Thymus (tissue), 11 donors: ENCODE data around the gene INPP5A. TPM values are rescaled to one million over a fixed set of nuclear protein-coding genes. Genes with fewer than 3 reads are reported as not detected.
"Not testable (repeated sequence)": the region's sequence is repeated elsewhere in the genome, so short reads cannot be mapped to it uniquely, and the experiment has no call there.

Experiments used
- DNase-seq, 9 donors: peaks; one replicate each; pipeline ENCODE4 v3.0.0-alpha.2; 2013; ENCODE audit warnings: low spot score in 9 of 9, low read depth in 6 of 9, missing footprints in 1 of 9
- H3K27ac ChIP-seq, 2 donors: one replicate each; pipeline ENCODE4 v1.5.1; 2013; ENCODE audit warnings: control low read depth in 1 of 2, low read depth in 1 of 2, low read length in 1 of 2, mild to moderate bottlenecking in 1 of 2, moderate library complexity in 1 of 2
- H3K27me3 ChIP-seq, 2 donors: one replicate each; pipeline ENCODE4 v1.5.1; 2013; ENCODE audit warnings: low read length in 1 of 2; ENCODE audit not compliant: control insufficient read depth in 2 of 2, insufficient read depth in 1 of 2
- H3K36me3 ChIP-seq, 2 donors: one replicate each; pipeline ENCODE4 v1.5.1; 2013; ENCODE audit warnings: low read length in 1 of 2, mild to moderate bottlenecking in 1 of 2, moderate library complexity in 1 of 2; ENCODE audit not compliant: control insufficient read depth in 2 of 2, insufficient read depth in 2 of 2
- H3K4me1 ChIP-seq, 2 donors: one replicate each; pipeline ENCODE4 v1.5.1; 2013; ENCODE audit warnings: low read length in 2 of 2; ENCODE audit not compliant: control insufficient read depth in 2 of 2, insufficient read depth in 2 of 2
- H3K4me3 ChIP-seq, 2 donors: one replicate each; pipeline ENCODE4 v1.5.1; 2013; ENCODE audit warnings: low read length in 2 of 2, control low read depth in 1 of 2, mild to moderate bottlenecking in 1 of 2
- H3K9me3 ChIP-seq, 2 donors: one replicate each; pipeline ENCODE4 v1.5.1; 2013; ENCODE audit warnings: low read length in 1 of 2, mild to moderate bottlenecking in 1 of 2; ENCODE audit not compliant: control insufficient read depth in 2 of 2, insufficient read depth in 1 of 2
- WGBS: extraction: QIAGEN DNeasy Blood & Tissue Kit; methylation state at CpG from one replicate; pipeline ENCODE4 v1.1.7; 2013; 5-methylcytosine and 5-hydroxymethylcytosine counted together
- polyA plus RNA-seq: library from polyadenylated mRNA; stranded (reverse); fragments of 200-250 nt; gene quantifications from one replicate; pipeline ENCODE4 v1.2.3, GENCODE V29; 2013
- total RNA-seq: library from RNA; stranded (reverse); fragments of 120-200 nt; gene quantifications from one replicate; pipeline ENCODE4 v1.2.4, GENCODE V29; 2013
- donor health status: healthy.

Gene INPP5A
- total and polyA plus RNA-seq, 2 donors, result 11.0 to 14.6 TPM

DNA sequence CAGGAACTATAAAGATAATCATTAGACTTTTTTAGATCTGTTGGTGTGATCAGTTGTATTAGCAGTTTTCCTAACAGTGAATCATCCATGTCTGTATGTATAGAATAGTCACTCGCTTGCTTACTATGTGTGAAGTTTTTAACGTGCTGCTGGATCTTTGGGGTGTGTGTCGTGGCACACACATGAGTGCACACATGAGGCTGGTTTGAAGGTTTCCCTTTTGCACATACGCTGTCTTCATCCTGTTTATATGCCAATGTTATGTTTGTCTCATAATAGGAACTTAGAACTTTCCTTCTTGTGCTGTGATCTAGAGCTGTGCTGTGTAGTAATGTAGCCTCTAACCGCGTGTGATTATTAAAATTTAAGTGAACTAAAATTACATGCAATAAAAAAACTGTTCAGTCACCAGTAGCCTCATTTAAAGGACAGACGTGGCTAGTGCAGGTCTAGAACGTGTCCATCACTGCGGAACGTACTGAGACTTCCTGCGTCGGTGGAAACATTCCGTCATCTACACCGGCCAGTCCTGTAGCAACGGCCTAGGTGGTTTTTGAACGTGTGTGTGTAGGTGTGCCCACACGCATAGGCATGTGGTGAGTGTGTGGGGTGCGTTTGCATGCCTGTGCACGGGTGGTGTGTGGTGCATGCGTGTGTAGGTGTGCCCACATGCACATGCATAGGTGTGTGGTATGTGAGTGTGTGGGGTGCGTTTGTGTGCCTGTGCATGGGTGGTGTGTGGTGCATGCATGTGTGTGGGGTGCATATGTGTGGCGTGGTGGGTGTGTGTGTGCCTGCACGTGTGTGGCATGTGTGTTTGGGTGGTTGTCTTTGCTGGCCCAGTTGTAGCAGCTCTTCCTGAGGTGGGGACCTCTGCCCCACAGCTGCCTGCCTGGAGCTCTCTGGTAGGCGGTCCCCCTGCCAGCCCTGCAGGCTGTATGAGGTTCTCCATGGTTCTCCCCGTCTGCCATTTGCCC is 56.6 kb downstream of the INPP5A start:
- no peaks in the 10 kb centered on the region for H3K27me3 ChIP-seq
- no peak for DNase-seq
- no peak overlapping the region for H3K4me3 ChIP-seq
- H3K4me1 ChIP-seq, result peaks cover 5 to 20% of the 10 kb centered on the region in 2 donors
- peaks cover 1 to 8% of the 10 kb centered on the region in 2 donors for H3K9me3 ChIP-seq
- H3K27ac ChIP-seq, result no peak overlapping the region
- no peaks in the 10 kb centered on the region for H3K36me3 ChIP-seq
- WGBS, result 89% methylated on average over 25 of the region's 25 CpGs

DNA sequence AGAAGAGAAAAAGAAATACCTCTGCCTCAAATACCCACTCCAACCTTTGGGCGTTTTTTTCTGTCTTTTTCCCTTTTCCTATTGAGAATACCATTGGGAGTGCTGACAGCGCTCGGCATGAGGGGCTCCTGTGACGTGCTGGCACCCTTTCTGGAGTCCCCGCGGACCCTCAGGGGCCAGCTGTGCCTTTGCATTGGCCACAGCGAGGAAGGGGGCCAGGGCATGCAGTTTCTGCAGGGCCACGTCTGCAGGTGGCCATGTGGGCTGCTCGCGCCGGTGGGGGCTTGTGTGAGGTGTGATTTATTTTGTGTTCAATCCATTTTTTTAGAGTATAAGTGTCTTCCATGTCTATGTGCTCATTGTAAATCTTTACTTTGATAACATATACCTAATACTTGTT is 57.4 kb downstream of the INPP5A start:
- WGBS, result 88% methylated on average over 11 of the region's 11 CpGs

DNA sequence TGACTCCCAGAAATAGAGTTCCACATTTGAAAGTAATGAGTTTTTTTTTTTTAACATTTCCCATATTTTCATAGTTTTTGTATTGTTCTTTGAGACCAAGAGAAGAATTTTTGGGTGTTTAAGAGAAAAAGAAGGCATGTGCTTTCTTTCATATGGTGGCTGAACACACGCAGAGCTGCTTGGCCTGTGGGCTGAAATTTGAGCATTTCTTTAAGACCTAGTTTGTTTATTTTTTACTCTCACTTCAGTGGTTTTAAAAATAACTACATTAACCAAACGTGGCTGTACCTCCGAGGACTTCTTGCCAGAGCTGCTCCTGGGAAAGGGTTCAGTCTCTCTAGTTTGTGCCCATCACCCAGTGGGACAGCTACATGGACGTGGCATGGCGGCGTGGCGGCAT is 58.3 kb downstream of the INPP5A start:
- Histone ChIP-seq H3K27ac (no peak overlapping the region), H3K4me3 (no peak overlapping the region), H3K27me3 (no peaks in the 10 kb centered on the region), H3K9me3 (peaks cover 1 to 19% of the 10 kb centered on the region in 2 donors), H3K36me3 (no peaks in the 10 kb centered on the region), H3K4me1 (peaks cover 5 to 20% of the 10 kb centered on the region in 2 donors)
- WGBS, result 86% methylated on average over 7 of the region's 7 CpGs
- no peak for DNase-seq

More for the DNA sequence above, 57.4 kb downstream of the INPP5A start:
- Histone ChIP-seq H3K4me1 (peaks cover 5 to 20% of the 10 kb centered on the region in 2 donors), H3K36me3 (no peaks in the 10 kb centered on the region), H3K27me3 (no peaks in the 10 kb centered on the region), H3K9me3 (peaks cover 1 to 16% of the 10 kb centered on the region in 2 donors), H3K27ac (no peak overlapping the region), H3K4me3 (no peak overlapping the region)
- no peak for DNase-seq

DNA sequence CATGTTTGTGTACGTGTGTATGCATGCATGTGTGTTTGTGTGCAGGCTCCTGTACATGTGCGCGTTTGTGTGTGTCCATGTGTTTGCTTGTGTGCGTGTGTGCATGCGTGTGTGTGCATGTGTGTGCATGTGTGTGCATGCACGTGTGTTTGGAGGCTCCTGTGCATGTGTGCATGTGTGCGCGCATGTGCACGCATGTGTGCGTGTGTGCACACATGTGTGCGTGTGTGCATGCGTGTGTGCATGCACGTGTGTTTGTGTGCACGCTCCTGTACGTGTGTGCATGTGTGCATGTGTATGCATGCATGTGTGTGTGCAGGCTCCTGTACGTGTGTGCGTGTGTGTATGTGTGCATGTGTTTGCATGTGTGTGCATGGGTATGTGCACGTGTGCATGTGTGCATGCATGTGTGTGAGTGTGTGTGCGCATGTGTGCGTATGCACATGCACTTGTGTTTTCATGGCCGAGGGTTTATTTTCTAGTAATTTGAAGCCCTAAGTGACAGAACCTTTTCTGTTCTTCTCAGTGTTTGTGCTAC is 59.2 kb downstream of the INPP5A start:
- Histone ChIP-seq H3K36me3 (no peaks in the 10 kb centered on the region), H3K27me3 (no peaks in the 10 kb centered on the region), H3K4me3 (no peak overlapping the region), H3K9me3 (peaks cover 1 to 19% of the 10 kb centered on the region in 2 donors), H3K4me1 (peaks cover 5 to 16% of the 10 kb centered on the region in 2 donors), H3K27ac (no peak overlapping the region)
- WGBS, result 96% methylated on average over 21 of the region's 21 CpGs
- DNase-seq, result no peak

DNA sequence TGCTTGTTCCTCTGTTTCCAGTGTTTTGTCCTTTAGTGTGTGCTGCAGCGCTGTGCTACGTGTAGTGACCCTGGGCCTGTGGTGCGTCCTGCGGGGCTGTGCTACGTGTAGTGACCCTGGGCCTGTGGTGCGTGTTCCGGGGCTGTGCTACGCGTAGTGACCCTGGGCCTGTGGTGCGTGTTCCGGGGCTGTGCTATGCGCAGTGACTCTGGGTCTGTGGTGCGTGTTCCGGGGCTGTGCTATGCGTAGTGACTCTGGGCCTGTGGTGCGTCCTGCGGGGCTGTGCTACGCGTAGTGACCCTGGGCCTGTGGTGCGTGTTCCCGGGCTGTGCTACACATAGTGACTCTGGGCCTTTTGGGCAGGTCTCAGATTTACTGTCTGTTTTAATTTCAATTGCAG is 60.1 kb downstream of the INPP5A start:
- 96% methylated on average over 21 of the region's 21 CpGs for WGBS

DNA sequence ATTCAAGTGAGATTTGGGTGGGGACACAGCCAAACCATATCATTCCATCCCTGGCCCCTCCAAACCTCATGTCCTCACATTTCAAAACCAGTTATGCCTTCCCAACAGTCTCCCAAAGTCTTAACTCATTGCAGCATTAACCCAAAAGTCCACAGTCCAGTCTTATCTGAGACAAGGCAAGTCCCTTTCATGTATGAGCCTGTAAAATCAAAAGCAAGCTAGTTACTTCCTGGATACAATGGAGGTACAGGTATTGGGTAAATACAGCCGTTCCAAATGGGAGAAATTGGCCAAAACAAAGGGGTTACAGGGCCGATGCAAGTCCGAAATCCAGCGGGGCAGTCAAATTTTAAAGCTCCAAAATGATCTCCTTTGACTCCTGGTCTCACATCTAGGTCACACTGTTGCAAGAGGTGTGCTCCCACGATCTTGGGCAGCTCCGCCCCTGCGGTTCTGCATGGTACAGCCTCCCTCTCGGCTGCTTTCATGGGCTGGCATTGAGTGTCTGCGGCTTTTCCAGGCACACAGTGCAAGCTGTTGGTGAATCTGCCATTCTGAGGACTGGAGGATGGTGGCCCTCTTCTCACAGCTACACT is 61.5 kb downstream of the INPP5A start:
- 99% methylated on average over 9 of the region's 9 CpGs for WGBS
- H3K4me1 ChIP-seq, H3K36me3 ChIP-seq, H3K27ac ChIP-seq, DNase-seq, H3K27me3 ChIP-seq, H3K4me3 ChIP-seq: not testable (repeated sequence)
- peaks cover 0 to 18% of the 10 kb centered on the region in 2 donors for H3K9me3 ChIP-seq

More for the DNA sequence above, 60.1 kb downstream of the INPP5A start:
- H3K9me3 ChIP-seq, result peaks cover 1 to 18% of the 10 kb centered on the region in 2 donors
- H3K36me3 ChIP-seq, result no peaks in the 10 kb centered on the region
- H3K27ac ChIP-seq, result no peak overlapping the region
- H3K4me1 ChIP-seq, result peaks cover 5 to 15% of the 10 kb centered on the region in 2 donors
- no peak overlapping the region for H3K4me3 ChIP-seq
- DNase-seq, result no peak
- no peaks in the 10 kb centered on the region for H3K27me3 ChIP-seq

DNA sequence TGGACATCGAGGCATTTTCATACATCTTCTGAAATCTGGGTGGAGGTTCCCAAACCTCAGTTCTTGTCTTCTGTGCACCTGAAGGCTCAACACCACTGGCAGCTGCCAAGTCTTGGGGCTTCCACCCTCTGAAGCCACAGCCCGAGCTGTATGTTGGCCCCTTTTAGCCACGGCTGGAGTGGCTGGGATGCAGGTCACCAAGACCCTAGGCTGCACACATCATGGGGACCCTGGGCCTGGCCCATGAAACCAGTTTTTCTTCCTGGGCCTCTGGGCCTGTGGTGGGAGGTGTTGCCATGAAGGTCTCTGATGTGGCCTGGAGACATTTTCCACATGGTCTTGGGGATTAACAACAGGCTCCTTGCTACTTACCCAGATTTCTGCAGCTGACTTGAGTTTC is 62.1 kb downstream of the INPP5A start:
- Histone ChIP-seq H3K36me3 (no peaks in the 10 kb centered on the region), H3K27ac (no peak overlapping the region), H3K4me1 (no peaks in the 10 kb centered on the region), H3K27me3 (no peaks in the 10 kb centered on the region), H3K9me3 (peaks cover 0 to 20% of the 10 kb centered on the region in 2 donors), H3K4me3 (no peak overlapping the region)
- WGBS, result 97% methylated on average over 3 of the region's 3 CpGs
- DNase-seq, result no peak

DNA sequence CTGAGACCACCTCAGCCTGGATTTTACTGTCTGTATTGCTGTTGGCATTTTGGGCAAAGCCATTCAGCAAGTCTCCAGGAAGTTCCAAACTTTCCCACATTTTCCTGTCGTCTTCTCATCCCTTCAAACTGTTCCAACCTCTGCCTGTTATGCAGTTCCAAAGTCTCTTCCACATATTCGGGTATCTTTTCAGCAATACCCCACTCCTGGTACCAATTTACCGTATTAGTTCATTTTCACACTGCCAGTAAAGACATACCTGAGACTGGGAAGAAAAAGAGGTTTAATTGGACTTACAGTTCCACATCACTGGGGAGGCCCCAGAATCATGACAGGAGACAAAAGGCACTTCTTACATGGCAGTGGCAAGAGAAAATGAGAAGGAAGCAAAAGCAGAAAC is 62.8 kb downstream of the INPP5A start:
- peaks cover 0 to 20% of the 10 kb centered on the region in 2 donors for H3K9me3 ChIP-seq
- H3K27me3 ChIP-seq, result no peaks in the 10 kb centered on the region
- DNase-seq, result no peak
- 96% methylated on average over 3 of the region's 3 CpGs for WGBS
- no peak overlapping the region for H3K27ac ChIP-seq
- H3K4me1 ChIP-seq, result no peaks in the 10 kb centered on the region
- H3K36me3 ChIP-seq, result no peaks in the 10 kb centered on the region
- no peak overlapping the region for H3K4me3 ChIP-seq

DNA sequence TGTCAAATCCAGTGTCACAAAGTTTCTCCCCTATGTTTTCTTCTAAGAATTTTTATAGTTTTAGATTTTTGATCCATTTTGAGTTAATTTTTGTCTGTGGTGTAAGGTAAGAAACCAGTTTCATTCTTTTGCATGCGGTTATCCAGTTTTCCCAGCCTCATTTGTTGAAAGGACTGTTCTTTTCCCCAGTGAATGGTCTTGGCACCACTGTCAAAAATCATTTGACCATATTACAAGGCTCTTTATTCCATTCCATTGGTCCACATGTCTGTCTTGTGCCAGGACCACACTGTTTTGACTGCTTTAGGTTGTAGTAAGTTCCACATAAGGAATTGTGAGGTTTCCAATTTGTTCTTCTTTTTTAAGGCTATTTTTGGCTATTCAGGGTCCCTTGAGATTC is 64.0 kb downstream of the INPP5A start:
- no peak overlapping the region for H3K27ac ChIP-seq
- H3K27me3 ChIP-seq, result no peaks in the 10 kb centered on the region
- no peak overlapping the region for H3K4me3 ChIP-seq
- H3K4me1 ChIP-seq, result no peaks in the 10 kb centered on the region
- 100% methylated on average over 1 of the region's 1 CpG for WGBS
- H3K36me3 ChIP-seq, result no peaks in the 10 kb centered on the region
- H3K9me3 ChIP-seq, result peaks cover 0 to 20% of the 10 kb centered on the region in 2 donors
- no peak for DNase-seq
